Vagina (tissue), 2 donors: Measurements from ENCODE around the gene C5orf52. TPM values are rescaled to one million over a fixed set of nuclear protein-coding genes. Genes with fewer than 3 reads are reported as not detected.
"Not testable (repeated sequence)": the region's sequence is repeated elsewhere in the genome, so short reads cannot be mapped to it uniquely, and the experiment has no call there.

Experiments
- DNase-seq, 2 donors: peaks; one replicate each; pipeline ENCODE4 v3.0.0-alpha.2; 2017; ENCODE audit errors: extremely low spot score in 2 of 2
- H3K27ac ChIP-seq: fragments of 200-600 bp; sonication (generic); one replicate; pipeline ENCODE4 v1.5.1; 2019
- H3K27me3 ChIP-seq: fragments of 200-600 bp; sonication (generic); one replicate; pipeline ENCODE4 v1.5.1; 2019
- H3K36me3 ChIP-seq, 2 donors: fragments of 200-600 bp; sonication (generic); one replicate each; pipeline ENCODE4 v1.5.1; 2017 to 2019
- H3K4me1 ChIP-seq: fragments of 200-600 bp; sonication (generic); one replicate; pipeline ENCODE4 v1.5.1; 2019
- H3K4me3 ChIP-seq, 2 donors: fragments of 200-600 bp; sonication (generic); 1 replicate in 1 of 2; 2 replicates in 1 of 2; pipeline ENCODE4 v1.5.1; 2016 to 2019
- H3K9me3 ChIP-seq: fragments of 200-600 bp; sonication (generic); one replicate; pipeline ENCODE4 v1.5.1; 2019
- CTCF ChIP-seq, 3 experiments: fragments of 450-650 bp in 2 of 3; fragments of 200-600 bp in 1 of 3; sonication (generic) in 1 of 3; IDR thresholded peaks; one replicate each; pipeline ENCODE4 v1.5.1; 2017 to 2019; ENCODE audit warnings: antibody characterized with exemption in 3 of 3, mild to moderate bottlenecking in 2 of 3, moderate library complexity in 2 of 3
- POLR2A ChIP-seq, 2 donors: fragments of 450-650 bp; IDR thresholded peaks; one replicate each; pipeline ENCODE4 v1.6.1; 2017; ENCODE audit warnings: antibody characterized with exemption in 2 of 2, mild to moderate bottlenecking in 2 of 2, moderate library complexity in 2 of 2
- POLR2AphosphoS5 ChIP-seq, 2 donors: sonication (generic); formaldehyde crosslinking; IDR thresholded peaks; one replicate each; pipeline ENCODE4 v1.9.0; 2017; ENCODE audit warnings: antibody characterized with exemption in 2 of 2, mild to moderate bottlenecking in 2 of 2, low read depth in 1 of 2; ENCODE audit not compliant: insufficient read depth in 1 of 2
- intact Hi-C: fragments of 100-400 bp; cut with DNase I; formaldehyde crosslinking; loops from one replicate; pipeline ENCODE4 v1.15.1; 2023
- total RNA-seq: library from RNA; depleted of rRNA; stranded (reverse); fragments of >200 nt; gene quantifications from one replicate; pipeline ENCODE4 v1.2.3, GENCODE V29; 2016

C5orf52 gene
- total RNA-seq, 1 donor from 2014 or later: not detected

GRCh38 chr5:157714596-157714864 lies 43.2 kb downstream of the C5orf52 start:
- Histone ChIP-seq H3K4me3 (no peak overlapping the region), H3K27ac (no peak overlapping the region), H3K9me3 (no peaks in the 10 kb centered on the region), H3K4me1 (no peaks in the 10 kb centered on the region), H3K27me3 (no peaks in the 10 kb centered on the region), H3K36me3 (no peaks in the 10 kb centered on the region)
- DNase-seq: no peak
- intact Hi-C loops: no loop called here
- no peak for TF ChIP-seq CTCF (IDR thresholded peaks at IDR 0.05)
- TF ChIP-seq POLR2AphosphoS5 (IDR thresholded peaks at IDR 0.05; ENCODE audit: insufficient read depth in 1 of 2, low read depth in 1 of 2): no peak
- no peak for TF ChIP-seq POLR2A (IDR thresholded peaks at IDR 0.05)

GRCh38 chr5:157718519-157718918 lies 47.2 kb downstream of the C5orf52 start:
- H3K9me3 ChIP-seq: no peaks in the 10 kb centered on the region
- H3K27me3 ChIP-seq: no peaks in the 10 kb centered on the region
- no peak for TF ChIP-seq POLR2A (IDR thresholded peaks at IDR 0.05)
- no peak for TF ChIP-seq POLR2AphosphoS5 (IDR thresholded peaks at IDR 0.05; ENCODE audit: insufficient read depth in 1 of 2, low read depth in 1 of 2)
- peak in 2 of 3 experiments; percentile 45 to 65 for TF ChIP-seq CTCF (IDR thresholded peaks at IDR 0.05)
- no peaks in the 10 kb centered on the region for H3K36me3 ChIP-seq
- H3K4me3 ChIP-seq: no peak overlapping the region
- no peaks in the 10 kb centered on the region for H3K4me1 ChIP-seq
- H3K27ac ChIP-seq: no peak overlapping the region
- no peak for DNase-seq
- intact Hi-C loops: loop anchor here (5.0 kb wide), 1 partner anchor 286 kb away; no protein-coding TSS in a partner anchor

- Histone ChIP-seq H3K36me3 (no peaks in the 10 kb centered on the region), H3K27ac (no peak overlapping the region), H3K27me3 (no peaks in the 10 kb centered on the region), H3K4me1 (no peaks in the 10 kb centered on the region), H3K9me3 (no peaks in the 10 kb centered on the region), H3K4me3 (no peak overlapping the region)
- no peak for TF ChIP-seq POLR2AphosphoS5 (IDR thresholded peaks at IDR 0.05; ENCODE audit: insufficient read depth in 1 of 2, low read depth in 1 of 2)
- no peak for TF ChIP-seq POLR2A (IDR thresholded peaks at IDR 0.05)
- no peak for TF ChIP-seq CTCF (IDR thresholded peaks at IDR 0.05)
- intact Hi-C loops: loop anchor here (5.0 kb wide), 1 partner anchor 287 kb away; no protein-coding TSS in a partner anchor
- no peak for DNase-seq
These were observed 47.9 kb downstream of the C5orf52 start for GRCh38 chr5:157719245-157719644.

GRCh38 chr5:157721159-157721558 lies 49.8 kb downstream of the C5orf52 start:
- H3K27me3 ChIP-seq: no peaks in the 10 kb centered on the region
- no peaks in the 10 kb centered on the region for H3K4me1 ChIP-seq
- H3K9me3 ChIP-seq: no peaks in the 10 kb centered on the region
- H3K4me3 ChIP-seq: no peak overlapping the region
- no peak for TF ChIP-seq CTCF (IDR thresholded peaks at IDR 0.05)
- TF ChIP-seq POLR2AphosphoS5 (IDR thresholded peaks at IDR 0.05; ENCODE audit: insufficient read depth in 1 of 2, low read depth in 1 of 2): no peak
- TF ChIP-seq POLR2A (IDR thresholded peaks at IDR 0.05): no peak
- intact Hi-C loops: no loop called here
- no peak for DNase-seq
- no peak overlapping the region for H3K27ac ChIP-seq
- no peaks in the 10 kb centered on the region for H3K36me3 ChIP-seq

GRCh38 chr5:157722895-157723294 lies 51.6 kb downstream of the C5orf52 start:
- H3K27me3 ChIP-seq, H3K4me3 ChIP-seq, H3K9me3 ChIP-seq, intact Hi-C loops, H3K4me1 ChIP-seq, H3K27ac ChIP-seq, DNase-seq, H3K36me3 ChIP-seq: not testable (repeated sequence)

- intact Hi-C loops, DNase-seq, H3K27ac ChIP-seq, H3K9me3 ChIP-seq, H3K4me3 ChIP-seq, H3K27me3 ChIP-seq, H3K36me3 ChIP-seq, H3K4me1 ChIP-seq: not testable (repeated sequence)
These were observed 55.3 kb downstream of the C5orf52 start for GRCh38 chr5:157726607-157727006.

GRCh38 chr5:157727858-157728257 lies 56.5 kb downstream of the C5orf52 start:
- H3K4me3 ChIP-seq, H3K36me3 ChIP-seq, H3K9me3 ChIP-seq, H3K4me1 ChIP-seq, H3K27ac ChIP-seq, intact Hi-C loops, H3K27me3 ChIP-seq: not testable (repeated sequence)
- DNase-seq: peak in 1 of 2 donors; percentile 32
